NCI-H2171 treated with DMSO at 0.1 percent for 48 hours (cell line): ENCODE measurements around the gene TM9SF1.

Experiments
- DNase-seq: peaks from one replicate; lab custom pipeline; 2025; lab: John Stamatoyannopoulos, UW

The TM9SF1 gene

GRCh38 chr14:24178399-24179178 is 16.7 kb downstream of the TM9SF1 start:
- DNase-seq, result no peak

GRCh38 chr14:24177891-24178290 is 17.4 kb downstream of the TM9SF1 start:
- DNase-seq, result no peak

GRCh38 chr14:24177041-24177825 is 18.0 kb downstream of the TM9SF1 start:
- no peak for DNase-seq

- DNase-seq, result no peak
Observed at GRCh38 chr14:24176599-24176998, 18.6 kb downstream of the TM9SF1 start.

- DNase-seq, result peak; percentile 19
Observed at GRCh38 chr14:24172871-24173281, 22.4 kb downstream of the TM9SF1 start.

- DNase-seq, result peak; percentile 54
Observed at GRCh38 chr14:24172261-24172860, 22.9 kb downstream of the TM9SF1 start.

GRCh38 chr14:24171422-24172260 is 23.6 kb downstream of the TM9SF1 start, which contains the start of gene REC8:
TSS of gene REC8 (plus strand) at chr14:24172080. CDS start at chr14:24172553, 473 bp downstream.
- peak; percentile 100 for DNase-seq

GRCh38 chr14:24167469-24168114 is 27.6 kb downstream of the TM9SF1 start:
- no peak for DNase-seq

GRCh38 chr14:24165785-24166184 is 29.5 kb downstream of the TM9SF1 start:
- DNase-seq, result no peak

GRCh38 chr14:24164518-24164991 is 30.7 kb downstream of the TM9SF1 start:
- no peak for DNase-seq

GRCh38 chr14:24162093-24162492 is 33.1 kb downstream of the TM9SF1 start:
- DNase-seq, result no peak

GRCh38 chr14:24160850-24161804 is 34.1 kb downstream of the TM9SF1 start, which contains the start of gene IRF9:
TSS of gene IRF9 (plus strand) at chr14:24161265. CDS start at chr14:24162145, 880 bp downstream.
- peak; percentile 97 for DNase-seq

GRCh38 chr14:24160499-24160849 is 34.8 kb downstream of the TM9SF1 start:
- DNase-seq, result no peak

GRCh38 chr14:24159777-24160498 is 35.3 kb downstream of the TM9SF1 start:
- no peak for DNase-seq

- no peak for DNase-seq
Observed at GRCh38 chr14:24157331-24157730, 37.9 kb downstream of the TM9SF1 start.

GRCh38 chr14:24156840-24157239 is 38.4 kb downstream of the TM9SF1 start:
- no peak for DNase-seq

GRCh38 chr14:24155100-24155499 is 40.1 kb downstream of the TM9SF1 start:
- DNase-seq, result no peak

GRCh38 chr14:24151404-24152080 is 43.7 kb downstream of the TM9SF1 start:
- DNase-seq, result no peak

GRCh38 chr14:24150993-24151392 is 44.2 kb downstream of the TM9SF1 start:
- no peak for DNase-seq
